Caco-2 (cell line): Measurements from ENCODE around the gene PTPRO. TPM values are rescaled to one million over a fixed set of nuclear protein-coding genes. Genes with fewer than 3 reads are reported as not detected.

Source experiments
- BruUV-seq: library from RNA; stranded (reverse); fragments of 400-500 nt; replicated peaks from 2 replicates; lab custom pipeline; 2021; lab: Mats Ljungman, UMichigan
- CTCF ChIA-PET: fragments of 300-600 bp; sonication (Branson Sonifier 250); formaldehyde crosslinking; loops from one replicate; lab custom pipeline; 2022; ENCODE audit warnings: antibody characterized with exemption; lab: Charles Lee
- POLR2A ChIA-PET: fragments of 300-600 bp; sonication (Branson Sonifier 250); formaldehyde crosslinking; loops from one replicate; lab custom pipeline; 2022; ENCODE audit warnings: antibody characterized with exemption; lab: Charles Lee
- DNase-seq, 2 experiments: peaks; one replicate each; pipeline versions ENCODE4 v3.0.0 to v3.0.0-alpha.2; 2020 to 2022
- H3K27me3 ChIP-seq: replicated peaks from 2 replicates; pipeline ENCODE4 v1.6.0; 2011; ENCODE audit warnings: low read length; ENCODE audit not compliant: control insufficient read depth, insufficient read depth
- H3K36me3 ChIP-seq: 2 replicates; pipeline ENCODE4 v1.5.1; 2011; ENCODE audit warnings: low read length; ENCODE audit not compliant: control insufficient read depth, insufficient read depth
- H3K4me1 ChIP-seq: fragments of 250-450 bp; sonication (Bioruptor Pico); 2 replicates; pipeline ENCODE4 v1.5.1; 2020; ENCODE audit warnings: mild to moderate bottlenecking
- H3K4me3 ChIP-seq: 2 replicates; pipeline ENCODE4 v1.5.1; 2011; ENCODE audit warnings: low read depth, mild to moderate bottlenecking, control low read depth, low read length
- H3K9me3 ChIP-seq: fragments of 250-450 bp; sonication (Bioruptor Pico); 2 replicates; pipeline ENCODE4 v1.5.1; 2020; ENCODE audit warnings: mild to moderate bottlenecking, moderate library complexity
- H3K27ac Mint-ChIP-seq: one replicate; pipeline ENCODE4 v1.8.0; 2022; ENCODE audit warnings: mixed read lengths; ENCODE audit not compliant: unreplicated experiment
- H3K27me3 Mint-ChIP-seq: one replicate; pipeline ENCODE4 v1.8.0; 2022; ENCODE audit warnings: mixed read lengths; ENCODE audit not compliant: insufficient read depth, unreplicated experiment
- H3K36me3 Mint-ChIP-seq: one replicate; pipeline ENCODE4 v1.8.0; 2022; ENCODE audit warnings: mild to moderate bottlenecking, mixed read lengths; ENCODE audit not compliant: insufficient read depth, unreplicated experiment
- H3K4me1 Mint-ChIP-seq: one replicate; pipeline ENCODE4 v1.8.0; 2022; ENCODE audit warnings: low read depth, mixed read lengths; ENCODE audit not compliant: unreplicated experiment
- H3K4me3 Mint-ChIP-seq: one replicate; pipeline ENCODE4 v1.8.0; 2022; ENCODE audit warnings: mild to moderate bottlenecking, moderate library complexity, mixed read lengths; ENCODE audit not compliant: unreplicated experiment
- H3K9me3 Mint-ChIP-seq: one replicate; pipeline ENCODE4 v1.8.0; 2022; ENCODE audit warnings: mixed read lengths; ENCODE audit not compliant: unreplicated experiment
- CTCF ChIP-seq, 2 experiments: fragments of 200-600 bp in 1 of 2; IDR thresholded peaks; 1 replicate in 1 of 2; 2 replicates in 1 of 2; pipeline versions ENCODE4 v1.5.1 to v1.8.0; 2011 to 2022; ENCODE audit warnings: antibody characterized with exemption in 1 of 2, control low read depth in 1 of 2, inconsistent platforms in 1 of 2, low read depth in 1 of 2, low read length in 1 of 2, mild to moderate bottlenecking in 1 of 2, moderate library complexity in 1 of 2; ENCODE audit not compliant: insufficient read depth in 1 of 2, severe bottlenecking in 1 of 2, unreplicated experiment in 1 of 2
- intact Hi-C: fragments of 100-400 bp; cut with micrococcal nuclease; formaldehyde crosslinking; loops from one replicate; pipeline ENCODE4 v1.10.0; 2022; ENCODE audit not compliant: unreplicated experiment
- total RNA-seq: library from RNA; stranded (reverse); gene quantifications from 2 replicates; pipeline ENCODE4 v1.2.3, GENCODE V29; 2022

Gene PTPRO
- total RNA-seq, 1 experiment from 2014 or later: not detected

GRCh38 chr12:15590180-15590826, 268.0 kb downstream of the PTPRO start:
- peak; percentile 94 to 96 for TF ChIP-seq CTCF (IDR thresholded peaks at IDR 0.05; ENCODE audit: insufficient read depth in 1 of 2, low read depth in 1 of 2, low read length in 1 of 2, severe bottlenecking in 1 of 2, unreplicated experiment in 1 of 2)
- Mint-ChIP-seq H3K4me3 (peak overlapping the region; percentile 66), H3K4me1 (peaks cover 15% of the 10 kb centered on the region), H3K27me3 (peaks cover 9% of the 10 kb centered on the region), H3K27ac (peak overlapping the region; percentile 45), H3K9me3 (no peaks in the 10 kb centered on the region), H3K36me3 (no peaks in the 10 kb centered on the region)
- ChIA-PET POLR2A (no interaction called here), CTCF (interaction anchor here (0.8 to 1.5 kb wide), 4 partner anchors 46 to 266 kb away, joined by 3 to 4 read pairs (median 3); no protein-coding TSS in a partner anchor)
- Histone ChIP-seq H3K36me3 (no peaks in the 10 kb centered on the region), H3K9me3 (no peaks in the 10 kb centered on the region), H3K4me3 (peak overlapping the region; percentile 17), H3K4me1 (no peaks in the 10 kb centered on the region), H3K27me3 (no peaks in the 10 kb centered on the region; the same call in 1 of the 2 replicates)
- BruUV-seq: no TSS peak
- DNase-seq: peak; percentile 60 to 79
- intact Hi-C loops: loop anchor here (1.0 to 10.0 kb wide), 6 partner anchors 46 to 266 kb away; partner anchors contain the start of gene EPS8

- TF ChIP-seq CTCF (IDR thresholded peaks at IDR 0.05; ENCODE audit: insufficient read depth in 1 of 2, low read depth in 1 of 2, low read length in 1 of 2, severe bottlenecking in 1 of 2, unreplicated experiment in 1 of 2): no peak
- no peak overlapping the region for H3K4me3 Mint-ChIP-seq
- H3K4me1 Mint-ChIP-seq: peaks cover 15% of the 10 kb centered on the region
- peaks cover 9% of the 10 kb centered on the region for H3K27me3 Mint-ChIP-seq
- H3K27ac Mint-ChIP-seq: no peak overlapping the region
- H3K36me3 Mint-ChIP-seq: no peaks in the 10 kb centered on the region
- ChIA-PET CTCF (no interaction called here), POLR2A (interaction anchor here (0.7 kb wide), 1 partner anchor 1166 kb away, joined by 3 read pairs; no protein-coding TSS in a partner anchor)
- no peaks in the 10 kb centered on the region for H3K9me3 ChIP-seq
- H3K9me3 Mint-ChIP-seq: no peaks in the 10 kb centered on the region
- no TSS peak for BruUV-seq
- DNase-seq: no peak
- no peaks in the 10 kb centered on the region for H3K4me1 ChIP-seq
- no peaks in the 10 kb centered on the region for H3K36me3 ChIP-seq
- H3K4me3 ChIP-seq: no peak overlapping the region
- intact Hi-C loops: loop anchor here (2.0 to 10.0 kb wide), 2 partner anchors 93 to 121 kb away; no protein-coding TSS in a partner anchor
- H3K27me3 ChIP-seq: no peaks in the 10 kb centered on the region; the same call in 1 of the 2 replicates
Observed at GRCh38 chr12:15591811-15592210, 269.5 kb downstream of the PTPRO start.

- no peaks in the 10 kb centered on the region for H3K9me3 Mint-ChIP-seq
- intact Hi-C loops: loop anchor here (10.0 kb wide), 1 partner anchor 92 kb away; no protein-coding TSS in a partner anchor
- Histone ChIP-seq H3K4me3 (no peak overlapping the region), H3K9me3 (no peaks in the 10 kb centered on the region), H3K36me3 (no peaks in the 10 kb centered on the region), H3K4me1 (no peaks in the 10 kb centered on the region), H3K27me3 (no peaks in the 10 kb centered on the region; the same call in 1 of the 2 replicates)
- H3K4me3 Mint-ChIP-seq: no peak overlapping the region
- ChIA-PET CTCF (interaction anchor here (0.5 to 0.6 kb wide), 2 partner anchors 120 to 265 kb away, joined by 3 read pairs; no protein-coding TSS in a partner anchor), POLR2A (no interaction called here)
- no peak overlapping the region for H3K27ac Mint-ChIP-seq
- H3K36me3 Mint-ChIP-seq: no peaks in the 10 kb centered on the region
- BruUV-seq: no TSS peak
- TF ChIP-seq CTCF (IDR thresholded peaks at IDR 0.05; ENCODE audit: insufficient read depth in 1 of 2, low read depth in 1 of 2, low read length in 1 of 2, severe bottlenecking in 1 of 2, unreplicated experiment in 1 of 2): peak; percentile 11 to 28
- DNase-seq: no peak
- peaks cover 15% of the 10 kb centered on the region for H3K4me1 Mint-ChIP-seq
- H3K27me3 Mint-ChIP-seq: peaks cover 8% of the 10 kb centered on the region
Observed at GRCh38 chr12:15592934-15593333, 270.6 kb downstream of the PTPRO start.
